K562 (cell line): ENCODE data around the gene ANKFN1. TPM values are rescaled to one million over a fixed set of nuclear protein-coding genes. Genes with fewer than 3 reads are reported as not detected.

Experiments used
- ATAC-seq: fragments of 200-7000 bp; cut with Tn5 transposase; 3 replicates; pipeline ENCODE4 v1.9.1; 2020; ENCODE audit warnings: moderate library complexity
- BruUV-seq: library from RNA; stranded (reverse); fragments of 400-500 nt; replicated peaks from 2 replicates; lab custom pipeline; 2021; lab: Mats Ljungman, UMichigan
- CTCF ChIA-PET: fragments of 300-600 bp; formaldehyde crosslinking; extraction: SDS; loops from one replicate; lab custom pipeline; 2021; ENCODE audit warnings: low intra/inter-chr PET ratio; lab: Yijun Ruan, JAX
- POLR2A ChIA-PET: fragments of 300-600, 350-650 bp; sonication (Branson Sonifier 250); formaldehyde crosslinking; extraction: SDS; loops from one replicate; lab custom pipeline; 2021; ENCODE audit warnings: antibody characterized with exemption, inconsistent platforms; lab: Yijun Ruan, JAX
- DNase-seq, 4 experiments: peaks; one replicate each; pipeline versions ENCODE4 v3.0.0 to v3.0.0-alpha.2; 2011 to 2018; ENCODE audit warnings: low spot score in 3 of 4, mixed read lengths in 3 of 4; ENCODE audit errors: extremely low read depth in 1 of 4
- FAIRE-seq: peaks from 2 replicates; lab custom pipeline; 2011; peaks lifted over from hg19 to GRCh38; lab: Jason Lieb, UNC
- H2AFZ ChIP-seq: 2 replicates; pipeline ENCODE4 v1.6.0; 2011; ENCODE audit warnings: low read depth, low read length, control low read depth, inconsistent platforms
- H3K27ac ChIP-seq: fragments of 200-600 bp; 3 replicates; pipeline ENCODE4 v1.8.0; 2011; ENCODE audit warnings: low read depth, mild to moderate bottlenecking, control low read depth, inconsistent platforms, low read length, moderate library complexity, mixed read lengths; ENCODE audit errors: extremely low read depth
- H3K27me3 ChIP-seq, 2 experiments: fragments of 300-600 bp in 1 of 2; 2 replicates in 1 of 2; 3 replicates in 1 of 2; pipeline versions ENCODE4 v1.6.0 to v1.8.0; 2011; ENCODE audit warnings: inconsistent platforms in 2 of 2, low read length in 2 of 2, mild to moderate bottlenecking in 1 of 2, mixed read lengths in 1 of 2, moderate library complexity in 1 of 2; ENCODE audit not compliant: control insufficient read depth in 2 of 2, insufficient read depth in 2 of 2
- H3K36me3 ChIP-seq: fragments of 300-600 bp; 3 replicates; pipeline ENCODE4 v1.8.0; 2011; ENCODE audit warnings: mild to moderate bottlenecking, low read length, inconsistent platforms; ENCODE audit not compliant: control insufficient read depth, insufficient read depth
- H3K4me1 ChIP-seq, 2 experiments: fragments of 200-600 bp in 1 of 2; replicated peaks in 1 of 2; 2 replicates in 1 of 2; 3 replicates in 1 of 2; pipeline versions ENCODE4 v1.5.1 to v1.8.0; 2011; ENCODE audit warnings: inconsistent platforms in 2 of 2, low read length in 2 of 2, mild to moderate bottlenecking in 1 of 2, mixed read lengths in 1 of 2, moderate library complexity in 1 of 2; ENCODE audit not compliant: control insufficient read depth in 2 of 2, insufficient read depth in 2 of 2
- H3K4me2 ChIP-seq: 2 replicates; pipeline ENCODE4 v1.6.1; 2011; ENCODE audit warnings: low read length, control low read depth, inconsistent platforms, mixed read lengths; ENCODE audit not compliant: insufficient read depth
- H3K4me3 ChIP-seq: fragments of 200-600 bp; sonication (generic), shearing (Covaris generic); 2 replicates; pipeline ENCODE4 v1.5.1; 2016; ENCODE audit warnings: control low read depth, inconsistent platforms
- H3K79me2 ChIP-seq: fragments of 200-600 bp; 3 replicates; pipeline ENCODE4 v1.8.0; 2011; ENCODE audit warnings: low read length, inconsistent platforms; ENCODE audit not compliant: control insufficient read depth, insufficient read depth
- H3K9ac ChIP-seq, 2 experiments: 2 replicates each; pipeline versions ENCODE4 v1.6.0 to v1.6.1; 2011; ENCODE audit warnings: low read depth in 2 of 2, low read length in 2 of 2, control low read depth in 1 of 2, inconsistent platforms in 1 of 2, mild to moderate bottlenecking in 1 of 2, mixed read lengths in 1 of 2; ENCODE audit not compliant: insufficient read depth in 1 of 2
- H3K9me1 ChIP-seq: one replicate; pipeline ENCODE4 v1.6.0; 2011; ENCODE audit warnings: inconsistent platforms, mild to moderate bottlenecking, low read length, moderate library complexity; ENCODE audit not compliant: control insufficient read depth, insufficient read depth
- H3K9me3 ChIP-seq: replicated peaks from 2 replicates; pipeline ENCODE4 v1.5.1; 2011; ENCODE audit warnings: low read depth, low read length, inconsistent platforms; ENCODE audit not compliant: control insufficient read depth, insufficient read depth
- H4K20me1 ChIP-seq: replicated peaks from 2 replicates; pipeline ENCODE4 v1.6.1; 2011; ENCODE audit warnings: low read length, inconsistent platforms, mixed read lengths; ENCODE audit not compliant: control insufficient read depth, insufficient read depth
- ADNP ChIP-seq: fragments of 200-800 bp; sonication (Bioruptor generic); IDR thresholded peaks from 2 replicates; pipeline ENCODE4 v1.6.1; 2016; ENCODE audit warnings: missing genetic modification characterization, missing compliant biosample characterization
- CTCF ChIP-seq, 3 experiments: IDR thresholded peaks in 2 of 3; conservative IDR thresholded peaks in 1 of 3; 2 replicates each; pipeline ENCODE4 v1.5.1; 2011 to 2012; ENCODE audit warnings: low read length in 3 of 3, mild to moderate bottlenecking in 3 of 3, control low read depth in 2 of 3, improper control_type of control experiment in 1 of 3, inconsistent platforms in 1 of 3, low read depth in 1 of 3, mixed read lengths in 1 of 3, moderate library complexity in 1 of 3; ENCODE audit not compliant: insufficient read depth in 2 of 3
- DMBX1 ChIP-seq: fragments of 250-450 bp; sonication (Bioruptor Pico); IDR thresholded peaks from 2 replicates; pipeline ENCODE4 v1.8.0; 2022; ENCODE audit warnings: inconsistent platforms, mild to moderate bottlenecking, moderate library complexity, borderline replicate concordance
- MYBL2 ChIP-seq, 2 experiments: fragments of 450-650 bp in 1 of 2; sonication (generic) in 1 of 2; formaldehyde crosslinking in 1 of 2; IDR thresholded peaks; 2 replicates each; pipeline versions ENCODE4 v1.6.1 to v1.8.1; 2017 to 2022; ENCODE audit warnings: borderline replicate concordance in 1 of 2, inconsistent platforms in 1 of 2, low read depth in 1 of 2, mild to moderate bottlenecking in 1 of 2, missing genetic modification reagents in 1 of 2, moderate library complexity in 1 of 2
- TEAD1 ChIP-seq, 2 experiments: fragments of 450-650 bp in 1 of 2; sonication (generic) in 1 of 2; formaldehyde crosslinking; IDR thresholded peaks; 2 replicates each; pipeline versions ENCODE4 v1.4.0 to v1.8.0; 2020 to 2022; ENCODE audit warnings: mild to moderate bottlenecking in 2 of 2, missing genetic modification reagents in 1 of 2
- ZEB2 ChIP-seq: fragments of 450-650 bp; IDR thresholded peaks from 2 replicates; pipeline ENCODE4 v1.6.1; 2016
- ZNF239 ChIP-seq: fragments of 250-450 bp; sonication (Bioruptor Pico); IDR thresholded peaks from 2 replicates; pipeline ENCODE4 v1.4.0; 2020; ENCODE audit warnings: mild to moderate bottlenecking
- WGBS: fragments of 100-300 bp; shearing (Covaris generic); methylation state at CpG from one replicate; pipeline ENCODE4 v1.1.6; 2016; ENCODE audit warnings: low coverage, mixed read lengths; ENCODE audit not compliant: insufficient coverage; ENCODE audit errors: missing lambda C conversion rate; 5-methylcytosine and 5-hydroxymethylcytosine counted together
- in situ Hi-C: fragments of 300-500 bp; cut with MboI; formaldehyde crosslinking; loops from 4 replicates; pipeline ENCODE4 v1.15.0; 2018; ENCODE audit warnings: inconsistent platforms, mixed read lengths
- intact Hi-C: fragments of 100-400 bp; cut with micrococcal nuclease; formaldehyde crosslinking; loops from 2 replicates; pipeline ENCODE4 v1.14.2; 2022
- polyA plus RNA-seq, 8 experiments: library from polyadenylated mRNA; depleted of rRNA in 4 of 8; stranded (reverse) in 5 of 8; unstranded in 3 of 8; fragments of >200 nt; fragmentation: Nextera tagmentation in 2 of 8; fragmentation: Illumina TruSeq in 1 of 8; extraction: Ambion mirVana in 2 of 8; extraction: Trizol in 1 of 8; gene quantifications; 2 replicates each; pipeline versions ENCODE4 v1.2.1 to v1.2.3, GENCODE V29; 2011 to 2014; ENCODE audit warnings: inconsistent platforms in 1 of 8, missing spikeins in 1 of 8
- total RNA-seq, 7 experiments: library from RNA; depleted of rRNA in 6 of 7; stranded (reverse); fragments of >200 nt in 6 of 7; fragmentation: Illumina TruSeq in 2 of 7; extraction: Trizol in 2 of 7; gene quantifications; 2 replicates each; pipeline versions ENCODE4 v1.2.1 to v1.2.3, GENCODE V29; 2011 to 2021; ENCODE audit warnings: low replicate concordance in 1 of 7
- TF ChIP-seq, protein P1 (sequence below): fragments of 250-450 bp; sonication (Bioruptor Pico); IDR thresholded peaks from 2 replicates; pipeline ENCODE4 v1.8.0; 2021; ENCODE audit warnings: mild to moderate bottlenecking, moderate library complexity

The ANKFN1 gene
- total and polyA plus RNA-seq, 9 of the 15 experiments (the other 6 are each of a cell fraction or from before 2014, with no cell fraction given): 0.04 to 0.39 (median 0.15) TPM; not detected in 1

GRCh38 chr17:56426901-56427300 lies 273.6 kb downstream of the ANKFN1 start:
- intact Hi-C loops: no loop called here
- TF ChIP-seq TEAD1 (CRISPR knock-in tag; IDR thresholded peaks at IDR 0.05): no peak
- TF ChIP-seq, all 486 proteins: peak for 0
- no peaks in the 10 kb centered on the region for H4K20me1 ChIP-seq
- H3K4me2 ChIP-seq: no peak overlapping the region
- H3K9me1 ChIP-seq: no peaks in the 10 kb centered on the region
- H3K36me3 ChIP-seq: no peaks in the 10 kb centered on the region
- no peak for ATAC-seq
- in situ Hi-C loops: no loop called here
- no peak overlapping the region for H3K4me3 ChIP-seq
- no peaks in the 10 kb centered on the region for H3K79me2 ChIP-seq
- no peak overlapping the region for H3K27ac ChIP-seq
- 0% methylated on average over 2 of the region's 2 CpGs for WGBS
- DNase-seq: no peak
- no peak overlapping the region for H3K9ac ChIP-seq
- FAIRE-seq: no peak
- CTCF ChIA-PET: interaction anchor here (0.6 kb wide), 1 partner anchor 52 kb away, joined by 3 read pairs; no protein-coding TSS in a partner anchor
- H2AFZ ChIP-seq: no peak overlapping the region
- no peaks in the 10 kb centered on the region for H3K9me3 ChIP-seq
- no peaks in the 10 kb centered on the region for H3K4me1 ChIP-seq
- no peaks in the 10 kb centered on the region for H3K27me3 ChIP-seq
- BruUV-seq: no TSS peak
- POLR2A ChIA-PET: no interaction called here

DNA sequence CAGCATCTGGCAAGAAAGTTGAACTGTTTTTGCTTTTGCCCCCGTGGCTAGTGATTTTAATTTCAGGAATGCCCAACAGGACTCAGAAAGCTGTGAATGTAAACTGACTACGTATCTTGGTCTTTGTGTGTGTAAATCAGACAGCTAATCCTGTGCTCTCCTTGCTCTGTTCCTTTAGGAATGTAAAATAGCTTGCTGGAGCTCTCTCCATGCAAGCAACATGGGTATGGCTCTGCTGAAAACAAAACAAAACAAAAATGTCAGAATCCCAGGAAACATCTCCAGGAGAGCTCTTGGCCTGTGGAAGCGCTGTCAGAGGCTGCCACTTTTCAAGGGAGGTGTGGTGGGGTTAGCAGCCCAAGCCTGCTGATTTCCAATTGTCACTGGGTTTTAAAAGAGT lies 278.5 kb downstream of the ANKFN1 start:
- in situ Hi-C loops (no loop called here), intact Hi-C loops (no loop called here)
- Histone ChIP-seq H3K9ac (no peak overlapping the region), H3K36me3 (no peaks in the 10 kb centered on the region), H3K9me3 (no peaks in the 10 kb centered on the region), H3K79me2 (no peaks in the 10 kb centered on the region), H3K27me3 (no peaks in the 10 kb centered on the region), H3K4me2 (no peak overlapping the region), H2AFZ (no peak overlapping the region), H4K20me1 (no peaks in the 10 kb centered on the region), H3K9me1 (no peaks in the 10 kb centered on the region), H3K4me1 (no peaks in the 10 kb centered on the region), H3K27ac (no peak overlapping the region), H3K4me3 (no peak overlapping the region)
- ATAC-seq (no peak), FAIRE-seq (no peak), DNase-seq (no peak)
- WGBS: 2% methylated on average over 3 of the region's 3 CpGs
- TF ChIP-seq ADNP (tag) (no peak), DMBX1 (CRISPR knock-in tag) (no peak), ZNF239 (CRISPR knock-in tag) (no peak), MYBL2 (IDR thresholded peaks at IDR 0.05; ENCODE audit: low read depth) (no peak), MYBL2 (CRISPR knock-in tag; IDR thresholded peaks at IDR 0.05; ENCODE audit: borderline replicate concordance) (no peak), ZEB2 (no peak), CTCF (IDR thresholded peaks at IDR 0.05 in 2 of 3, conservative IDR thresholded peaks at IDR 0.05 in 1 of 3; ENCODE audit: insufficient read depth in 2 of 3, low read depth in 1 of 3, low read length in 3 of 3) (no peak)
- TF ChIP-seq, protein P1, sequence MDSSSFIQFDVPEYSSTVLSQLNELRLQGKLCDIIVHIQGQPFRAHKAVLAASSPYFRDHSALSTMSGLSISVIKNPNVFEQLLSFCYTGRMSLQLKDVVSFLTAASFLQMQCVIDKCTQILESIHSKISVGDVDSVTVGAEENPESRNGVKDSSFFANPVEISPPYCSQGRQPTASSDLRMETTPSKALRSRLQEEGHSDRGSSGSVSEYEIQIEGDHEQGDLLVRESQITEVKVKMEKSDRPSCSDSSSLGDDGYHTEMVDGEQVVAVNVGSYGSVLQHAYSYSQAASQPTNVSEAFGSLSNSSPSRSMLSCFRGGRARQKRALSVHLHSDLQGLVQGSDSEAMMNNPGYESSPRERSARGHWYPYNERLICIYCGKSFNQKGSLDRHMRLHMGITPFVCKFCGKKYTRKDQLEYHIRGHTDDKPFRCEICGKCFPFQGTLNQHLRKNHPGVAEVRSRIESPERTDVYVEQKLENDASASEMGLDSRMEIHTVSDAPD (CRISPR knock-in tag): no peak
- CTCF ChIA-PET: no interaction called here
- BruUV-seq: no TSS peak
- POLR2A ChIA-PET: interaction anchor here (0.7 kb wide), 1 partner anchor 482 kb away, joined by 3 read pairs; the partner anchor contains the start of gene TRIM25
